Sigmoid colon (tissue), 7 donors: ENCODE data around the gene ABCA8. TPM values are rescaled to one million over a fixed set of nuclear protein-coding genes. Genes with fewer than 3 reads are reported as not detected.

ENCODE experiments used
- DNase-seq: peaks from one replicate; pipeline ENCODE4 v3.0.0-alpha.2; 2019
- H3K27ac ChIP-seq, 4 donors: fragments of 200-600 bp; sonication (generic); one replicate each; pipeline ENCODE4 v1.5.1; 2016 to 2019; ENCODE audit warnings: mild to moderate bottlenecking in 1 of 4
- H3K27me3 ChIP-seq, 3 donors: fragments of 200-600 bp; sonication (generic); one replicate each; pipeline ENCODE4 v1.5.1; 2019; ENCODE audit warnings: mild to moderate bottlenecking in 1 of 3
- H3K36me3 ChIP-seq, 4 donors: fragments of 200-600 bp; sonication (generic); one replicate each; pipeline ENCODE4 v1.5.1; 2016 to 2019
- H3K4me1 ChIP-seq, 4 donors: fragments of 200-600 bp; sonication (generic); one replicate each; pipeline ENCODE4 v1.5.1; 2017 to 2019
- H3K4me3 ChIP-seq, 4 donors: fragments of 200-600 bp; sonication (generic); one replicate each; pipeline ENCODE4 v1.5.1; 2017 to 2019; ENCODE audit warnings: mild to moderate bottlenecking in 2 of 4, moderate library complexity in 1 of 4
- H3K9me3 ChIP-seq, 4 donors: fragments of 200-600 bp in 3 of 4; sonication (generic) in 3 of 4; one replicate each; pipeline versions ENCODE4 v1.5.1 to v1.6.1; 2013 to 2019
- CTCF ChIP-seq, 4 experiments: fragments of 450-650 bp in 3 of 4; fragments of 200-600 bp in 1 of 4; IDR thresholded peaks; one replicate each; pipeline ENCODE4 v1.5.1; 2016 to 2019; ENCODE audit warnings: antibody characterized with exemption in 4 of 4, mild to moderate bottlenecking in 3 of 4, moderate library complexity in 2 of 4
- EP300 ChIP-seq, 4 donors: sonication (generic); formaldehyde crosslinking; IDR thresholded peaks; one replicate each; pipeline ENCODE4 v1.6.1; 2017; ENCODE audit warnings: antibody characterized with exemption in 4 of 4
- POLR2A ChIP-seq, 2 donors: fragments of 450-650 bp; IDR thresholded peaks; one replicate each; pipeline ENCODE4 v1.6.1; 2016; ENCODE audit warnings: antibody characterized with exemption in 2 of 2, mild to moderate bottlenecking in 2 of 2, moderate library complexity in 2 of 2
- POLR2AphosphoS5 ChIP-seq, 4 donors: sonication (generic); formaldehyde crosslinking; IDR thresholded peaks; one replicate each; pipeline ENCODE4 v1.6.1; 2017; ENCODE audit warnings: antibody characterized with exemption in 4 of 4
- WGBS, 2 donors: extraction: QIAGEN DNeasy Blood & Tissue Kit; methylation state at CpG; one replicate each; pipeline ENCODE4 v1.1.7; 2013; 5-methylcytosine and 5-hydroxymethylcytosine counted together
- intact Hi-C: fragments of 100-400 bp; cut with DNase I; formaldehyde crosslinking; loops from one replicate; pipeline ENCODE4 v1.15.1; 2023
- polyA plus RNA-seq, 3 donors: library from polyadenylated mRNA; stranded (reverse); fragments of 200-250 nt; gene quantifications; one replicate each; pipeline ENCODE4 v1.2.3, GENCODE V29; 2013
- total RNA-seq, 4 donors: library from RNA; depleted of rRNA; stranded (reverse); fragments of >200 nt; gene quantifications; one replicate each; pipeline ENCODE4 v1.1.0, GENCODE V29; 2016
- donor health status: healthy with polysubstance abuse.
- donor health status: Bipolar disorder and iron deficiency.
- donor health status: healthy.

The ABCA8 gene
- total and polyA plus RNA-seq, 7 donors: 2.8 to 71.5 (median 20.0) TPM

GRCh38 chr17:68840073-68840472 lies 115.1 kb downstream of the ABCA8 start:
- intact Hi-C loops: no loop called here
- Histone ChIP-seq H3K4me3 (no peak overlapping the region), H3K27ac (no peak overlapping the region), H3K27me3 (no peaks in the 10 kb centered on the region), H3K4me1 (peaks cover 0 to under 1% (median 0%) of the 10 kb centered on the region in 4 donors), H3K9me3 (no peaks in the 10 kb centered on the region), H3K36me3 (no peaks in the 10 kb centered on the region)
- 69% methylated on average over 4 of the region's 4 CpGs for WGBS, 2 donors
- TF ChIP-seq CTCF (IDR thresholded peaks at IDR 0.05) (no peak), POLR2AphosphoS5 (IDR thresholded peaks at IDR 0.05) (no peak), EP300 (IDR thresholded peaks at IDR 0.05) (no peak), POLR2A (IDR thresholded peaks at IDR 0.05) (no peak)
- no peak for DNase-seq

- no peak for TF ChIP-seq EP300 (IDR thresholded peaks at IDR 0.05)
- no peak for TF ChIP-seq CTCF (IDR thresholded peaks at IDR 0.05)
- TF ChIP-seq POLR2A (IDR thresholded peaks at IDR 0.05): no peak
- TF ChIP-seq POLR2AphosphoS5 (IDR thresholded peaks at IDR 0.05): no peak
- 43 to 45% methylated on average over 2 of the region's 2 CpGs for WGBS, 2 donors
- H3K4me3 ChIP-seq: no peak overlapping the region
- peak overlapping the region in 1 of 4 donors; percentile 11 for H3K27ac ChIP-seq
- peaks cover 0 to 4% (median 0%) of the 10 kb centered on the region in 4 donors for H3K4me1 ChIP-seq
- intact Hi-C loops: no loop called here
- DNase-seq: no peak
- no peaks in the 10 kb centered on the region for H3K9me3 ChIP-seq
- H3K27me3 ChIP-seq: no peaks in the 10 kb centered on the region
- H3K36me3 ChIP-seq: no peaks in the 10 kb centered on the region
Measured at GRCh38 chr17:68835071-68835470, 120.1 kb downstream of the ABCA8 start.

GRCh38 chr17:68834328-68834836 lies 120.8 kb downstream of the ABCA8 start:
- Histone ChIP-seq H3K36me3 (no peaks in the 10 kb centered on the region), H3K4me1 (peaks cover 0 to 4% (median 0%) of the 10 kb centered on the region in 4 donors), H3K9me3 (no peaks in the 10 kb centered on the region), H3K27ac (no peak overlapping the region), H3K4me3 (no peak overlapping the region), H3K27me3 (no peaks in the 10 kb centered on the region)
- 91% methylated on average over 2 of the region's 2 CpGs for WGBS, 2 donors
- TF ChIP-seq EP300 (IDR thresholded peaks at IDR 0.05) (no peak), POLR2AphosphoS5 (IDR thresholded peaks at IDR 0.05) (no peak)
- DNase-seq: no peak
- intact Hi-C loops: no loop called here

- H3K36me3 ChIP-seq: no peaks in the 10 kb centered on the region
Measured at GRCh38 chr17:68832109-68832802, 122.9 kb downstream of the ABCA8 start.

More at GRCh38 chr17:68832109-68832802, 122.9 kb downstream of the ABCA8 start:
- Histone ChIP-seq H3K4me1 (peaks cover 0 to 4% (median 0%) of the 10 kb centered on the region in 4 donors), H3K27ac (no peak overlapping the region), H3K27me3 (no peaks in the 10 kb centered on the region), H3K4me3 (no peak overlapping the region), H3K9me3 (no peaks in the 10 kb centered on the region)
- WGBS, 2 donors: 46 to 61% methylated on average over 2 of the region's 2 CpGs
- no peak for DNase-seq
- TF ChIP-seq POLR2AphosphoS5 (IDR thresholded peaks at IDR 0.05): no peak
- no peak for TF ChIP-seq EP300 (IDR thresholded peaks at IDR 0.05)
- TF ChIP-seq POLR2A (IDR thresholded peaks at IDR 0.05): no peak
- TF ChIP-seq CTCF (IDR thresholded peaks at IDR 0.05): no peak
- intact Hi-C loops: no loop called here
